Breast epithelium (tissue), 3 donors: ENCODE data around the gene SLC22A31.

Experiments used
- CTCF ChIP-seq, 3 donors: fragments of 450-650 bp; IDR thresholded peaks; one replicate each; pipeline ENCODE4 v1.5.1; 2016 to 2017; ENCODE audit warnings: antibody characterized with exemption in 3 of 3, mild to moderate bottlenecking in 3 of 3, moderate library complexity in 3 of 3
- POLR2A ChIP-seq: fragments of 450-650 bp; IDR thresholded peaks from one replicate; pipeline ENCODE4 v1.6.1; 2016; ENCODE audit warnings: antibody characterized with exemption, mild to moderate bottlenecking, moderate library complexity

DNA sequence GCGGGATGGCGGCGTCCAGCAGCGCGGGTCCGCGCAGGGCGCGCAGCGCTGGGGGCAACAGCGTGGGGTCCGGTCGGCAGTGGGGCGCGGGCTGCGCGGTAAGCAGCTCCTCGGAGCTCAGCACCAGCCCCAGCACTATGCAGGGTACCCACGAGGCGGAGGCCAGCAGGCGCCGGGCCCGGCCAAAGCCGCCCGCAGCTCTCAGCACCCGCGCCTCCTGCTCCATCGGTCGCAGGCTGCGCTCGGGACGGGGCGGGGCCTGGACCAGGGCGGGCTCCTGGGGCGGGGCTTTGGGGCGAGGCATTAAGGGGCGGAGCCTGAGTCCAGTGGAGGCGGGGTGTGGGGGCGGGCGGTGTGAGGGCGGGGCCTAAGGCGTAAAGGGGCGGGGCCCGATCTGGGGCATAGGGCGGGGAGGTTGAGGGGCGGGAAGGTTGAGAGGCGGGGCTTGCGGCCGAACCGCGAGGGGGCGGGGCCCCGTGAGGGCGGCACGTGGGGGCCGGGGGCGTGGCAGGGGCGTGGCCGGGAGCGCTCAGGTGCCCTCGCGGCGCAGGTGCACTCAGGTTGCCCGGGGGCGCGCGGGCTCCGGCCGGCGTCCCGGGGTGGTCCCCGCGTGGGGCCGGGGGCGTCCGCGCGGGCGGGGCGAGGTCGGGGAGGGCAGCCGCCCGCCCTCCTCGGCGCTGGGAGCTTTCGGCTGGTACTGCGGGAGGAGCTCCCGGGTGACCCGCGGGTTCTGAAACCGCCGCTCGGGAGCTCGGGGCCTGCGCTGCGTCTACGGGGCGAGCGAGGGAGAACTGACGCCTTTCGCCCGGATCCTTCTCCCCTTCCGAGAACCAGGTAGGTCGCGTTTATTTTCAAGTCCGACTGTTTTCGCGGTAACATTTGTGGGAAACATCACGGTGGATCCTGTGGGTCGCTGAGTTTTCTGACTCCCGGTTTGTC lies 1.4 kb upstream of the SLC22A31 start:
- TF ChIP-seq POLR2A (no peak), CTCF (IDR thresholded peaks at IDR 0.05) (no peak)
